GM12878 (cell line): Measurements from ENCODE around the gene SLC4A5. TPM values are rescaled to one million over a fixed set of nuclear protein-coding genes. Genes with fewer than 3 reads are reported as not detected.

Experiments
- ATAC-seq: fragments of 200-7000 bp; cut with Tn5 transposase; 3 replicates; pipeline ENCODE4 v1.9.1; 2020; ENCODE audit warnings: mild to moderate bottlenecking, moderate library complexity
- BruUV-seq: library from RNA; stranded (reverse); fragments of 400-500 nt; replicated peaks from 2 replicates; lab custom pipeline; 2021; lab: Mats Ljungman, UMichigan
- CTCF ChIA-PET: fragments of 300-600 bp; sonication (Branson Sonifier 250); formaldehyde crosslinking; extraction: SDS; loops from one replicate; lab custom pipeline; 2021; ENCODE audit warnings: inconsistent platforms; lab: Yijun Ruan, JAX
- POLR2A ChIA-PET: fragments of 350-600 bp; formaldehyde crosslinking; extraction: SDS; loops from one replicate; lab custom pipeline; 2021; ENCODE audit warnings: inconsistent platforms; lab: Charles Lee
- RAD21 ChIA-PET: fragments of 300-600 bp; sonication (Branson Sonifier 250); formaldehyde crosslinking; loops from one replicate; lab custom pipeline; 2023; ENCODE audit warnings: antibody characterized with exemption; ENCODE audit not compliant: unreplicated experiment; lab: Charles Lee
- SMC1A ChIA-PET: fragments of 300-600 bp; sonication (Branson Sonifier 250); formaldehyde crosslinking; loops from one replicate; lab custom pipeline; 2023; ENCODE audit not compliant: unreplicated experiment, uncharacterized antibody; lab: Charles Lee
- DNase-seq: peaks from one replicate; pipeline ENCODE4 v3.0.0-alpha.2; 2011; ENCODE audit warnings: low read depth, low spot score
- FAIRE-seq: peaks from 3 replicates; lab custom pipeline; 2011; peaks lifted over from hg19 to GRCh38; lab: Jason Lieb, UNC
- H2AFZ ChIP-seq: 2 replicates; pipeline ENCODE4 v1.6.0; 2011; ENCODE audit warnings: low read depth, low read length, control low read depth; ENCODE audit not compliant: control insufficient read depth
- H3K27ac ChIP-seq: 2 replicates; pipeline ENCODE4 v1.5.1; 2011; ENCODE audit warnings: control low read depth; ENCODE audit not compliant: control insufficient read depth, insufficient read depth
- H3K27me3 ChIP-seq, 2 experiments: replicated peaks in 1 of 2; 2 replicates each; pipeline versions ENCODE4 v1.6.0 to v1.6.1; 2011; ENCODE audit warnings: low read length in 1 of 2; ENCODE audit not compliant: control insufficient read depth in 2 of 2, insufficient read depth in 2 of 2
- H3K36me3 ChIP-seq, 2 experiments: 2 replicates each; pipeline ENCODE4 v1.5.1; 2011; ENCODE audit warnings: low read length in 1 of 2; ENCODE audit not compliant: control insufficient read depth in 2 of 2, insufficient read depth in 2 of 2
- H3K4me1 ChIP-seq: 2 replicates; pipeline ENCODE4 v1.6.1; 2011; ENCODE audit warnings: mild to moderate bottlenecking, low read length, moderate library complexity, mixed read lengths; ENCODE audit not compliant: control insufficient read depth, insufficient read depth
- H3K4me2 ChIP-seq: 2 replicates; pipeline ENCODE4 v1.6.0; 2011; ENCODE audit warnings: control low read depth; ENCODE audit not compliant: control insufficient read depth, insufficient read depth
- H3K4me3 ChIP-seq: fragments of 200-600 bp; sonication (generic); 2 replicates; pipeline ENCODE4 v1.5.1; 2016
- H3K79me2 ChIP-seq: 2 replicates; pipeline ENCODE4 v1.6.0; 2011; ENCODE audit warnings: low read length; ENCODE audit not compliant: control insufficient read depth, insufficient read depth
- H3K9ac ChIP-seq: 2 replicates; pipeline ENCODE4 v1.8.0; 2011; ENCODE audit warnings: low read length, control low read depth, mixed read lengths; ENCODE audit not compliant: control insufficient read depth, insufficient read depth
- H3K9me3 ChIP-seq: replicated peaks from 3 replicates; pipeline ENCODE4 v1.5.1; 2011; ENCODE audit warnings: mild to moderate bottlenecking, low read length; ENCODE audit not compliant: control insufficient read depth, insufficient read depth
- H4K20me1 ChIP-seq: 2 replicates; pipeline ENCODE4 v1.6.0; 2011; ENCODE audit not compliant: control insufficient read depth, insufficient read depth
- ASH2L ChIP-seq: fragments of 300-600, 200-600 bp; sonication (generic); IDR thresholded peaks from 2 replicates; pipeline ENCODE4 v1.6.1; 2017; ENCODE audit warnings: low read depth, mild to moderate bottlenecking, borderline replicate concordance
- BMI1 ChIP-seq: fragments of 450-650 bp; IDR thresholded peaks from 2 replicates; pipeline ENCODE4 v1.6.1; 2016; ENCODE audit warnings: mild to moderate bottlenecking, moderate library complexity, borderline replicate concordance
- CBFB ChIP-seq: IDR thresholded peaks from 2 replicates; pipeline ENCODE4 v1.6.1; 2016; ENCODE audit warnings: antibody characterized with exemption, low read depth
- EZH2 ChIP-seq: IDR thresholded peaks from 2 replicates; pipeline ENCODE4 v1.6.1; 2012; ENCODE audit warnings: low read depth, mild to moderate bottlenecking, control low read depth, inconsistent platforms, low read length, borderline replicate concordance; ENCODE audit not compliant: control insufficient read depth
- FOS ChIP-seq: IDR thresholded peaks from 3 replicates; pipeline ENCODE4 v1.6.1; 2011; ENCODE audit warnings: borderline replicate concordance; ENCODE audit not compliant: insufficient read length; ENCODE audit errors: extremely low read depth
- HCFC1 ChIP-seq: fragments of 150-350 bp; IDR thresholded peaks from 2 replicates; pipeline ENCODE4 v1.6.1; 2014; ENCODE audit warnings: low read length
- IRF3 ChIP-seq: fragments of 450-650 bp; IDR thresholded peaks from 2 replicates; pipeline ENCODE4 v1.6.1; 2014; ENCODE audit warnings: mild to moderate bottlenecking
- IRF4 ChIP-seq: IDR thresholded peaks from 2 replicates; pipeline ENCODE4 v1.6.1; 2011; ENCODE audit warnings: low read depth, low read length
- JUND ChIP-seq: IDR thresholded peaks from 2 replicates; pipeline ENCODE4 v1.6.1; 2012; ENCODE audit warnings: low read depth, mild to moderate bottlenecking, low read length, improper control_type of control experiment, moderate library complexity
- KLF5 ChIP-seq: fragments of 450-650 bp; IDR thresholded peaks from 2 replicates; pipeline ENCODE4 v1.6.1; 2014; ENCODE audit warnings: mild to moderate bottlenecking; ENCODE audit not compliant: partially characterized antibody
- MEF2B ChIP-seq: fragments of 450-650 bp; IDR thresholded peaks from 2 replicates; pipeline ENCODE4 v1.6.1; 2018; ENCODE audit warnings: mild to moderate bottlenecking, moderate library complexity; ENCODE audit not compliant: partially characterized antibody, poor library complexity, severe bottlenecking
- NFYB ChIP-seq: IDR thresholded peaks from 2 replicates; pipeline ENCODE4 v1.6.1; 2011; ENCODE audit warnings: low read depth, mild to moderate bottlenecking, low read length, improper control_type of control experiment, moderate library complexity; ENCODE audit not compliant: insufficient read depth
- PAX5 ChIP-seq: IDR thresholded peaks from 2 replicates; pipeline ENCODE4 v1.6.1; 2011; ENCODE audit warnings: low read depth, low read length, borderline replicate concordance
- PAX8 ChIP-seq: fragments of 450-650 bp; IDR thresholded peaks from 2 replicates; pipeline ENCODE4 v1.6.1; 2017; ENCODE audit warnings: mild to moderate bottlenecking, moderate library complexity
- PKNOX1 ChIP-seq: fragments of 450-650 bp; IDR thresholded peaks from 2 replicates; pipeline ENCODE4 v1.6.1; 2016; ENCODE audit warnings: mild to moderate bottlenecking
- PML ChIP-seq: IDR thresholded peaks from 2 replicates; pipeline ENCODE4 v1.6.1; 2012; ENCODE audit warnings: low read length, inconsistent platforms
- POLR2A ChIP-seq: IDR thresholded peaks from 2 replicates; pipeline ENCODE4 v1.6.1; 2011; ENCODE audit warnings: low read depth, mild to moderate bottlenecking, low read length
- RAD51 ChIP-seq: fragments of 450-650 bp; IDR thresholded peaks from 2 replicates; pipeline ENCODE4 v1.6.1; 2016; ENCODE audit warnings: moderate library complexity, mild to moderate bottlenecking, inconsistent platforms
- SIN3A ChIP-seq: IDR thresholded peaks from 2 replicates; pipeline ENCODE4 v1.6.1; 2012; ENCODE audit warnings: low read depth, low read length, improper control_type of control experiment
- STAT3 ChIP-seq: IDR thresholded peaks from 2 replicates; pipeline ENCODE4 v1.6.1; 2011; ENCODE audit warnings: low read depth, low read length, improper control_type of control experiment
- TCF12 ChIP-seq: IDR thresholded peaks from 2 replicates; pipeline ENCODE4 v1.6.1; 2011; ENCODE audit warnings: low read depth, mild to moderate bottlenecking, low read length
- ZNF207 ChIP-seq: fragments of 450-650 bp; IDR thresholded peaks from 2 replicates; pipeline ENCODE4 v1.6.1; 2014; ENCODE audit warnings: antibody characterized with exemption, mild to moderate bottlenecking, borderline replicate concordance
- ZSCAN29 ChIP-seq: fragments of 450-650 bp; IDR thresholded peaks from 2 replicates; pipeline ENCODE4 v1.6.1; 2017; ENCODE audit warnings: mild to moderate bottlenecking, moderate library complexity
- WGBS: methylation state at CpG from one replicate; pipeline ENCODE4 v1.1.6; 2016; ENCODE audit warnings: low lambda C conversion rate; ENCODE audit not compliant: insufficient replicate concordance, insufficient coverage; ENCODE audit errors: missing lambda C conversion rate; 5-methylcytosine and 5-hydroxymethylcytosine counted together
- in situ Hi-C: fragments of 300-500 bp; cut with MboI; formaldehyde crosslinking; loops from 9 replicates; pipeline ENCODE4 v1.14.3; 2018; ENCODE audit warnings: mixed read lengths
- intact Hi-C: fragments of 100-400 bp; cut with micrococcal nuclease; formaldehyde crosslinking; loops from one replicate; pipeline ENCODE4 v1.14.2; 2022; ENCODE audit not compliant: unreplicated experiment
- polyA plus RNA-seq, 11 experiments: library from polyadenylated mRNA; depleted of rRNA in 4 of 11; unstranded in 6 of 11; stranded (reverse) in 5 of 11; fragments of >200 nt; fragmentation: Nextera tagmentation in 4 of 11; fragmentation: Illumina TruSeq in 1 of 11; extraction: Ambion mirVana in 4 of 11; extraction: Trizol in 1 of 11; gene quantifications; 1 replicate in 1 of 11; 2 replicates in 10 of 11; pipeline versions ENCODE4 v1.2.1 to v1.2.3, GENCODE V29; 2011 to 2016; ENCODE audit warnings: inconsistent platforms in 2 of 11, missing spikeins in 2 of 11, low read depth in 1 of 11
- total RNA-seq, 4 experiments: library from RNA; depleted of rRNA in 3 of 4; stranded (reverse); fragments of >200 nt in 3 of 4; fragmentation: Illumina TruSeq in 1 of 4; extraction: Trizol in 1 of 4; gene quantifications; 2 replicates each; pipeline versions ENCODE4 v1.2.1 to v1.2.3, GENCODE V29; 2013 to 2021

Gene SLC4A5
- total and polyA plus RNA-seq, 10 of the 15 experiments (the other 5 are each of a cell fraction or from before 2014, with no cell fraction given), result 0.15 to 4.7 (median 1.6) TPM

- no peak for FAIRE-seq
- Histone ChIP-seq H3K4me1 (no peaks in the 10 kb centered on the region), H3K9ac (no peak overlapping the region), H4K20me1 (no peaks in the 10 kb centered on the region), H3K4me2 (no peak overlapping the region), H2AFZ (no peak overlapping the region; the same call in 1 of the 2 replicates), H3K9me3 (no peaks in the 10 kb centered on the region), H3K79me2 (no peaks in the 10 kb centered on the region), H3K27ac (no peak overlapping the region), H3K27me3 (no peaks in the 10 kb centered on the region), H3K36me3 (no peaks in the 10 kb centered on the region), H3K4me3 (no peak overlapping the region)
- ChIA-PET POLR2A (interaction anchor here (0.9 kb wide), 1 partner anchor 87 kb away, joined by 3 read pairs; no protein-coding TSS in a partner anchor), SMC1A (interaction anchor here (0.7 to 4.1 kb wide), 28 partner anchors 8 to 426 kb away, joined by 3 to 54 read pairs (median 4); partner anchors contain the start of gene STAMBP), RAD21 (interaction anchor here (0.6 to 2.6 kb wide), 20 partner anchors 8 to 512 kb away, joined by 3 to 47 read pairs (median 3); partner anchors contain the start of gene TPRKB), CTCF (interaction anchor here (0.6 to 7.0 kb wide), 68 partner anchors 10 to 435 kb away, joined by 3 to 166 read pairs (median 4); partner anchors contain the start of genes BOLA3, C2orf81, MOB1A and MRPL53)
- WGBS, result 34% methylated on average over 6 of the region's 6 CpGs
- in situ Hi-C loops, result loop anchor here (5.0 to 10.0 kb wide), 2 partner anchors 88 to 345 kb away; no protein-coding TSS in a partner anchor
- no peak; the same call in 2 of the 3 replicates for ATAC-seq
- intact Hi-C loops, result loop anchor here (1.0 to 5.0 kb wide), 2 partner anchors 86 to 143 kb away; no protein-coding TSS in a partner anchor
- TF ChIP-seq CBFB, result no peak
- TF ChIP-seq KLF5, result no peak
- no peak for TF ChIP-seq FOS
- TF ChIP-seq ASH2L, result no peak
- peak; percentile 78 for TF ChIP-seq BMI1
- no peak for TF ChIP-seq ZSCAN29
- 0 out of 2 replicates have a peak, but pooled peaks have one; percentile 18 for TF ChIP-seq TCF12
- no peak for TF ChIP-seq PML
- no peak for TF ChIP-seq SIN3A
- no peak for TF ChIP-seq HCFC1
- no peak for TF ChIP-seq POLR2A
- no peak for TF ChIP-seq EZH2
- TF ChIP-seq IRF3, result no peak
- no peak for TF ChIP-seq PAX8
- TF ChIP-seq MEF2B, result peak; percentile 47
- TF ChIP-seq JUND, result no peak
- TF ChIP-seq STAT3, result no peak
- no peak for TF ChIP-seq RAD51
- TF ChIP-seq PAX5, result no peak
- no peak for TF ChIP-seq NFYB
- TF ChIP-seq PKNOX1, result peak; percentile 22; the same call in 1 of the 2 replicates
- TF ChIP-seq IRF4, result no peak
- TF ChIP-seq ZNF207, result no peak
- no peak for DNase-seq
- no TSS peak for BruUV-seq
Observed at GRCh38 chr2:74249406-74250122, 93.7 kb downstream of the SLC4A5 start.
